Esophagus muscularis mucosa (tissue), 4 donors: ENCODE data around the gene FAT2. TPM values are rescaled to one million over a fixed set of nuclear protein-coding genes. Genes with fewer than 3 reads are reported as not detected.

Experiments
- DNase-seq: peaks from one replicate; pipeline ENCODE4 v3.0.0-alpha.2; 2017; ENCODE audit errors: extremely low spot score
- H3K27ac ChIP-seq, 4 donors: fragments of 200-600 bp; sonication (generic); replicated peaks in 1 of 4; 1 replicate in 3 of 4; 2 replicates in 1 of 4; pipeline ENCODE4 v1.5.1; 2016 to 2019; ENCODE audit warnings: mild to moderate bottlenecking in 1 of 4
- H3K27me3 ChIP-seq, 4 donors: fragments of 200-600 bp; sonication (generic); one replicate each; pipeline versions ENCODE4 v1.5.1 to v1.6.0; 2016 to 2019
- H3K36me3 ChIP-seq, 4 donors: fragments of 200-600 bp; sonication (generic); one replicate each; pipeline ENCODE4 v1.5.1; 2016 to 2019
- H3K4me1 ChIP-seq, 4 donors: fragments of 200-600 bp; sonication (generic); one replicate each; pipeline ENCODE4 v1.5.1; 2016 to 2019
- H3K4me3 ChIP-seq, 4 donors: fragments of 200-600 bp; sonication (generic); 1 replicate in 2 of 4; 2 replicates in 2 of 4; pipeline ENCODE4 v1.5.1; 2016 to 2019; ENCODE audit warnings: mild to moderate bottlenecking in 4 of 4, moderate library complexity in 1 of 4
- H3K9me3 ChIP-seq, 4 donors: fragments of 200-600 bp; sonication (generic); 1 replicate in 3 of 4; 2 replicates in 1 of 4; pipeline ENCODE4 v1.5.1; 2016 to 2019
- EP300 ChIP-seq: sonication (generic); formaldehyde crosslinking; IDR thresholded peaks from one replicate; pipeline ENCODE4 v1.6.1; 2017; ENCODE audit warnings: antibody characterized with exemption
- POLR2A ChIP-seq: fragments of 450-650 bp; IDR thresholded peaks from one replicate; pipeline ENCODE4 v1.6.1; 2017; ENCODE audit warnings: antibody characterized with exemption, moderate library complexity, mild to moderate bottlenecking, low read depth
- POLR2AphosphoS5 ChIP-seq, 2 donors: sonication (generic); formaldehyde crosslinking; IDR thresholded peaks; one replicate each; pipeline ENCODE4 v1.6.1; 2017; ENCODE audit warnings: antibody characterized with exemption in 2 of 2
- WGBS: methylation state at CpG from one replicate; pipeline ENCODE4 v1.1.5; 2018; 5-methylcytosine and 5-hydroxymethylcytosine counted together
- intact Hi-C: fragments of 100-400 bp; cut with DNase I; formaldehyde crosslinking; loops from one replicate; pipeline ENCODE4 v1.15.1; 2023
- total RNA-seq, 4 donors: library from RNA; depleted of rRNA; stranded (reverse); fragments of >200 nt; gene quantifications; one replicate each; pipeline versions ENCODE4 v1.1.0 to v1.2.1, GENCODE V29; 2016
- TF ChIP-seq, protein P1 (sequence below), 3 experiments: fragments of 200-600 bp in 2 of 3; fragments of 450-650 bp in 1 of 3; sonication (generic) in 2 of 3; IDR thresholded peaks; one replicate each; pipeline ENCODE4 v1.5.1; 2017 to 2019; ENCODE audit warnings: antibody characterized with exemption in 3 of 3, mild to moderate bottlenecking in 2 of 3, moderate library complexity in 1 of 3

Gene FAT2, protein sequence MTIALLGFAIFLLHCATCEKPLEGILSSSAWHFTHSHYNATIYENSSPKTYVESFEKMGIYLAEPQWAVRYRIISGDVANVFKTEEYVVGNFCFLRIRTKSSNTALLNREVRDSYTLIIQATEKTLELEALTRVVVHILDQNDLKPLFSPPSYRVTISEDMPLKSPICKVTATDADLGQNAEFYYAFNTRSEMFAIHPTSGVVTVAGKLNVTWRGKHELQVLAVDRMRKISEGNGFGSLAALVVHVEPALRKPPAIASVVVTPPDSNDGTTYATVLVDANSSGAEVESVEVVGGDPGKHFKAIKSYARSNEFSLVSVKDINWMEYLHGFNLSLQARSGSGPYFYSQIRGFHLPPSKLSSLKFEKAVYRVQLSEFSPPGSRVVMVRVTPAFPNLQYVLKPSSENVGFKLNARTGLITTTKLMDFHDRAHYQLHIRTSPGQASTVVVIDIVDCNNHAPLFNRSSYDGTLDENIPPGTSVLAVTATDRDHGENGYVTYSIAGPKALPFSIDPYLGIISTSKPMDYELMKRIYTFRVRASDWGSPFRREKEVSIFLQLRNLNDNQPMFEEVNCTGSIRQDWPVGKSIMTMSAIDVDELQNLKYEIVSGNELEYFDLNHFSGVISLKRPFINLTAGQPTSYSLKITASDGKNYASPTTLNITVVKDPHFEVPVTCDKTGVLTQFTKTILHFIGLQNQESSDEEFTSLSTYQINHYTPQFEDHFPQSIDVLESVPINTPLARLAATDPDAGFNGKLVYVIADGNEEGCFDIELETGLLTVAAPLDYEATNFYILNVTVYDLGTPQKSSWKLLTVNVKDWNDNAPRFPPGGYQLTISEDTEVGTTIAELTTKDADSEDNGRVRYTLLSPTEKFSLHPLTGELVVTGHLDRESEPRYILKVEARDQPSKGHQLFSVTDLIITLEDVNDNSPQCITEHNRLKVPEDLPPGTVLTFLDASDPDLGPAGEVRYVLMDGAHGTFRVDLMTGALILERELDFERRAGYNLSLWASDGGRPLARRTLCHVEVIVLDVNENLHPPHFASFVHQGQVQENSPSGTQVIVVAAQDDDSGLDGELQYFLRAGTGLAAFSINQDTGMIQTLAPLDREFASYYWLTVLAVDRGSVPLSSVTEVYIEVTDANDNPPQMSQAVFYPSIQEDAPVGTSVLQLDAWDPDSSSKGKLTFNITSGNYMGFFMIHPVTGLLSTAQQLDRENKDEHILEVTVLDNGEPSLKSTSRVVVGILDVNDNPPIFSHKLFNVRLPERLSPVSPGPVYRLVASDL (N-terminal part only)
- not detected for total RNA-seq

DNA sequence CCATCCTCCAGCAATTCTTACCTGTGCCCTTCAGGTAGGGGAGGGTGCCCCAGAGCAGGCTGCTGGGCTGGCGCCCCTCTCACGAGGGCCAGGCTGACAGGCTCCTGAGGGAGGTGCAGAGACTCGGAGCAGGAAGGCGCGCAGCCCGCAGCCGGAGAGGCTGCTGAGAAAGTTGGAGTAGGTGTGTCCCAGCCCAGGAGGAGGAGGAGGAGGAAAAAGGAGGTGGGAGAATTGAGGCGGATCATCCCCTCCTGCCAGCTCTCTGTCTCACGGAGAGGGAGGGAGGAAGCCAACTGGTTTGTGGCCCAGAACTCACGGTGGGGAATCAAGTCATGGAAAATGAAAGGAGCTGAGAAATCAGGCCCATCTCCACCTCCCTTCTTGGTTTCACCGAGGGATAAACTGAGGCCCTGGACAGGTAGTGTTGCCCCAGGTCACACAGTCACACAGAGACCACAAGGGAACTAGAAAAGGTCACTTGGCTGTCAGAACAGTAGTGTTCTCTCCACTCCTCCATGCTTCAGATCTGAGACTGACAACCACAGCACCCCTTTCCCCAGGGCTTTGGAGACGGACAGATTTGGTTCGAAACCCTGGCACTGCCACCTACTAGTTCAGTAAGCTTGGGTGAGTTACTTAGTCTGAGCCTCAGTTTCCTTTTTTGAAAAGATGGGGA, at the start of gene FAT2:
TSS of gene FAT2 (minus strand) at position 188 of the 676 bp plus-strand sequence. CDS start 22,400 bp downstream, outside the sequence.
- H3K27me3 ChIP-seq, result no peaks in the 10 kb centered on the region
- no peak within 1 kb of the TSS for H3K27ac ChIP-seq
- DNase-seq, result no peak
- H3K36me3 ChIP-seq, result no peaks in the 10 kb centered on the region
- no peak for TF ChIP-seq EP300
- TF ChIP-seq, protein P1, sequence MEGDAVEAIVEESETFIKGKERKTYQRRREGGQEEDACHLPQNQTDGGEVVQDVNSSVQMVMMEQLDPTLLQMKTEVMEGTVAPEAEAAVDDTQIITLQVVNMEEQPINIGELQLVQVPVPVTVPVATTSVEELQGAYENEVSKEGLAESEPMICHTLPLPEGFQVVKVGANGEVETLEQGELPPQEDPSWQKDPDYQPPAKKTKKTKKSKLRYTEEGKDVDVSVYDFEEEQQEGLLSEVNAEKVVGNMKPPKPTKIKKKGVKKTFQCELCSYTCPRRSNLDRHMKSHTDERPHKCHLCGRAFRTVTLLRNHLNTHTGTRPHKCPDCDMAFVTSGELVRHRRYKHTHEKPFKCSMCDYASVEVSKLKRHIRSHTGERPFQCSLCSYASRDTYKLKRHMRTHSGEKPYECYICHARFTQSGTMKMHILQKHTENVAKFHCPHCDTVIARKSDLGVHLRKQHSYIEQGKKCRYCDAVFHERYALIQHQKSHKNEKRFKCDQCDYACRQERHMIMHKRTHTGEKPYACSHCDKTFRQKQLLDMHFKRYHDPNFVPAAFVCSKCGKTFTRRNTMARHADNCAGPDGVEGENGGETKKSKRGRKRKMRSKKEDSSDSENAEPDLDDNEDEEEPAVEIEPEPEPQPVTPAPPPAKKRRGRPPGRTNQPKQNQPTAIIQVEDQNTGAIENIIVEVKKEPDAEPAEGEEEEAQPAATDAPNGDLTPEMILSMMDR (IDR thresholded peaks at IDR 0.05), result no peak
- no peak for TF ChIP-seq POLR2AphosphoS5 (IDR thresholded peaks at IDR 0.05)
- TF ChIP-seq POLR2A, result no peak
- intact Hi-C loops, result no loop called here
- no peak within 1 kb of the TSS for H3K4me3 ChIP-seq
- WGBS, result 56% methylated on average over 13 of the region's 13 CpGs
- H3K4me1 ChIP-seq, result no peaks in the 10 kb centered on the region
- H3K9me3 ChIP-seq, result no peaks in the 10 kb centered on the region

DNA sequence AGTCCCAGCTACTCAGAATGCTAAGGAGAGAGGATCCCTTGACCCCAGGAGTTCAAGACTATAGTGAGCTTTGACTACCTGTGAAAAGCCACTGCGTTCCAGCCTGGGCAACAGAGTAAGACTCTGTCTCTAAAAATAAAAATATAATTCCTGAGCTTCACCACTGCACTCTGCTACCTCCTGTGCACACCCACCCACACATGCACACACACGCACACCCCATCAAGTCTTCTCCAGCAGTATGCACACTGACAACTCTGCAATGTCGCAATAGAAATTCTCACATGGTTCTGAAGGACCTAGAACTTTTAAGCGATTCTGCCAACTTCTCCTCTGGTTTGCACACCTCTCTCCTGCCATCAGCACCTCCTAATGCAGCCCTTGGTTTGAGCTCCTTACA, 47.5 kb upstream of the FAT2 start:
- Histone ChIP-seq H3K36me3 (no peaks in the 10 kb centered on the region), H3K4me3 (no peak overlapping the region), H3K4me1 (peaks cover 0 to 3% (median 0%) of the 10 kb centered on the region in 4 donors), H3K27ac (no peak overlapping the region), H3K9me3 (no peaks in the 10 kb centered on the region), H3K27me3 (peaks cover 0 to 3% (median 0%) of the 10 kb centered on the region in 4 donors)
- TF ChIP-seq POLR2A (no peak), EP300 (no peak), POLR2AphosphoS5 (IDR thresholded peaks at IDR 0.05) (no peak)
- TF ChIP-seq, protein P1 (IDR thresholded peaks at IDR 0.05), result no peak
- DNase-seq, result no peak
- WGBS, result 77% methylated on average over 4 of the region's 4 CpGs
- intact Hi-C loops, result no loop called here

DNA sequence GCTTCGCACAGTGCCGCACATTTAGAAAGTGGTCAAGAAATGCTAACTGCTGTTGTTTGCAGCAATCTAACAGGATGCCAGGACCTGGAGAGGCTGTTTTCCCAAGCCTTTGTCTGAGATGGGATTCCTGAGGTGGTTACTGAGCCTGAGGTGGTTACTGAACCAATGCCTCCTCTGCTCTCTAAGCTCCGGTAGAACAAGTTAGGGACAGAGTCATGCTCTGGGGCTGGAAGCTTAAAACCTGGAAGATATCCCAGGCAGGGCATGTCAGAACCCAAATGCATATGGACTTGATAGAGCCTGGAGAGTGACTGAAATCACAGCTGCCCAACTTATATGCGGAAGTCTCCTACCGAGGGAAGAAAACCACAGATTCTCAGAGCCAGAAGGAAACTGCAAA, 46.5 kb upstream of the FAT2 start:
- no peaks in the 10 kb centered on the region for H3K9me3 ChIP-seq
- no peak overlapping the region for H3K4me3 ChIP-seq
- peaks cover 0 to 10% (median 0%) of the 10 kb centered on the region in 4 donors for H3K27me3 ChIP-seq
- H3K4me1 ChIP-seq, result peaks cover 0 to 3% (median 0%) of the 10 kb centered on the region in 4 donors
- no peaks in the 10 kb centered on the region for H3K36me3 ChIP-seq
- DNase-seq, result no peak
- H3K27ac ChIP-seq, result no peak overlapping the region
- intact Hi-C loops, result no loop called here
- TF ChIP-seq POLR2AphosphoS5 (IDR thresholded peaks at IDR 0.05) (no peak), EP300 (no peak), POLR2A (no peak)
- TF ChIP-seq, protein P1 (IDR thresholded peaks at IDR 0.05), result no peak
- 66% methylated on average over 5 of the region's 5 CpGs for WGBS

DNA sequence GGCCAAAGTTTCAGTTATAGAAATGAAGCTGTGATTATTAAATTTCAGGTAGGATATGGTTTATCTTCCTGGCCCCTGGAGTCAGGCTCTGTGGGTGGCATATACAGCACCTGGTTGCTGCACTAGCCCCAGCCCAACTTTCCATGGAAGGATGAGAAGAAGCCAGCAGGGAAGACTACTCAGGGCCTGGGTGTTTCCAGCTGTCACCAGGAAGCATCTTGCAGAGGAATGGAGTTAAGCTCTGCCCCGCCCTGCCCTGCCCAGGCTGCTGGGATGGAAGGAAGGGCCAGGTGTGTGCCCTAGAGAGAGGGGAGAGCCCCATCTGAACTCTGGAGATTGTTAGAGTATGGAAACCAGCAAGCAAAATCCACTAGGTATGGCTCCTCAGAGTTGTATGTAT, 42.8 kb upstream of the FAT2 start:
- intact Hi-C loops, result no loop called here
- WGBS, result 71% methylated on average over 1 of the region's 1 CpG
- no peaks in the 10 kb centered on the region for H3K9me3 ChIP-seq
- no peak overlapping the region for H3K27ac ChIP-seq
- no peak overlapping the region for H3K4me3 ChIP-seq
- no peaks in the 10 kb centered on the region for H3K36me3 ChIP-seq
- no peak for TF ChIP-seq POLR2A
- TF ChIP-seq POLR2AphosphoS5 (IDR thresholded peaks at IDR 0.05), result no peak
- TF ChIP-seq EP300, result no peak
- TF ChIP-seq, protein P1 (IDR thresholded peaks at IDR 0.05), result no peak
- peaks cover 0 to 10% (median 0%) of the 10 kb centered on the region in 4 donors for H3K27me3 ChIP-seq
- DNase-seq, result no peak
- no peaks in the 10 kb centered on the region for H3K4me1 ChIP-seq
